PFSK-1 (cell line): Measurements from ENCODE around the gene PGAP3.

ENCODE experiments used
- POLR2AphosphoS5 ChIP-seq: IDR thresholded peaks from 2 replicates; pipeline ENCODE4 v1.6.1; 2012; ENCODE audit warnings: low read depth, mild to moderate bottlenecking, control low read depth, low read length, moderate library complexity
- TAF1 ChIP-seq: IDR thresholded peaks from 2 replicates; pipeline ENCODE4 v1.6.1; 2012; ENCODE audit warnings: low read length, control low read depth, borderline replicate concordance; ENCODE audit not compliant: insufficient read depth

DNA sequence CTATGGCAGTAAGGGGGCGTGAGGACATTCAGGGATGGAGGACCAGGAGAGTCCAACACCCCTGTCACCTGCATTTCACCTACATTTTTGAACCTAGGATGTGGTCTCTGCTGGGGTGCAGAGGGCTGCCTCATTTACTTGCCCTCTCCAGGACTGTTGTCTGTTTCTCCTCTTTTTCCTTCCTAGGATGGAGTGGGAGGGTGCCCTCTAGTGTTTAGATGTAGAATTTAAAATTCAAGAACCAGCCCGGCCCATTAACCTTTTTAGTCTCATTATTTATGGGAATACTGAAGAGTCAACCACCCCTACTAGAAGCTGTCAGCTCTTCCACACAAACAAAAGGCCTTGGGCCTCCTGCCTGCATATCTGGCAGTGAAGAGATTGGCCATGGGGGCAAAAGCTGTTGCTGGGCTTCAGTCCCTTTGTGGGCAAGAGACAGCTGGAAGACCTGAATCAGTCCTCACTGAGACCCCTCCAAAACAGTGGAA lies 53.4 kb downstream of the PGAP3 start:
- TF ChIP-seq TAF1, result no peak
- TF ChIP-seq POLR2AphosphoS5, result no peak
